OCI-LY3 (cell line): ENCODE data around the gene DNAJC5.

Experiments
- CTCF ChIP-seq: fragments of 200-600, 300-600 bp; sonication (generic); IDR thresholded peaks from 2 replicates; pipeline ENCODE4 v1.5.1; 2014; ENCODE audit warnings: antibody characterized with exemption, low read length, low read depth
- EZH2phosphoT487 ChIP-seq: fragments of 200-600 bp; shearing (Covaris generic); IDR thresholded peaks from 2 replicates; pipeline ENCODE4 v1.6.1; 2018; ENCODE audit warnings: antibody characterized with exemption, mixed run types, low read depth

GRCh38 chr20:63974402-63975200, 79.7 kb downstream of the DNAJC5 start:
- no peak for TF ChIP-seq CTCF
- TF ChIP-seq EZH2phosphoT487, result no peak
